Brain microvascular endothelial cell (primary cell): ENCODE measurements around the gene ATP5F1E.

Source experiments
- DNase-seq: peaks from one replicate; pipeline ENCODE4 v3.0.0-alpha.2; 2020
- H3K27ac ChIP-seq: fragments of 250-450 bp; sonication (Bioruptor Pico); 2 replicates; pipeline ENCODE4 v1.5.1; 2020; ENCODE audit warnings: mild to moderate bottlenecking, moderate library complexity
- H3K27me3 ChIP-seq: fragments of 250-450 bp; sonication (Bioruptor Pico); replicated peaks from 2 replicates; pipeline ENCODE4 v1.5.1; 2020; ENCODE audit warnings: mild to moderate bottlenecking
- H3K36me3 ChIP-seq: fragments of 250-450 bp; sonication (Bioruptor Pico); replicated peaks from 2 replicates; pipeline ENCODE4 v1.5.1; 2020; ENCODE audit warnings: mild to moderate bottlenecking
- H3K4me3 ChIP-seq: 2 replicates; pipeline ENCODE4 v1.5.1; 2011; ENCODE audit warnings: low read depth, mild to moderate bottlenecking, control low read depth, low read length, moderate library complexity
- CTCF ChIP-seq: IDR thresholded peaks from 2 replicates; pipeline ENCODE4 v1.5.1; 2011; ENCODE audit warnings: low read depth, mild to moderate bottlenecking, moderate library complexity, low read length, control low read depth, inconsistent platforms; ENCODE audit errors: missing control alignments
- in situ Hi-C: cut with HindIII; loops from 2 replicates; pipeline ENCODE4 v1.10.0; 2017; ENCODE audit warnings: low sequenced_read_pairs, low pct_ligation_motif_present

Gene ATP5F1E

GRCh38 chr20:59048681-59049030 lies 16.5 kb upstream of the ATP5F1E start:
- no peak for TF ChIP-seq CTCF
- in situ Hi-C loops: no loop called here
- H3K36me3 ChIP-seq: no peaks in the 10 kb centered on the region
- H3K4me3 ChIP-seq: no peak overlapping the region
- H3K27ac ChIP-seq: no peak overlapping the region
- no peak for DNase-seq
- peaks cover 5% of the 10 kb centered on the region for H3K27me3 ChIP-seq

GRCh38 chr20:59047938-59048680 lies 16.0 kb upstream of the ATP5F1E start:
- DNase-seq: peak; percentile 18
- no peak for TF ChIP-seq CTCF
- in situ Hi-C loops: no loop called here
- Histone ChIP-seq H3K27me3 (peaks cover 5% of the 10 kb centered on the region), H3K4me3 (no peak overlapping the region), H3K36me3 (no peaks in the 10 kb centered on the region), H3K27ac (no peak overlapping the region)

GRCh38 chr20:59046862-59047261 lies 14.7 kb upstream of the ATP5F1E start:
- H3K36me3 ChIP-seq: no peaks in the 10 kb centered on the region
- TF ChIP-seq CTCF: no peak
- DNase-seq: no peak
- peaks cover 4% of the 10 kb centered on the region for H3K27me3 ChIP-seq
- no peak overlapping the region for H3K4me3 ChIP-seq
- no peak overlapping the region for H3K27ac ChIP-seq
- in situ Hi-C loops: no loop called here

- no peak for DNase-seq
- H3K4me3 ChIP-seq: no peak overlapping the region
- no peaks in the 10 kb centered on the region for H3K27me3 ChIP-seq
- H3K27ac ChIP-seq: no peak overlapping the region
- H3K36me3 ChIP-seq: no peaks in the 10 kb centered on the region
- in situ Hi-C loops: no loop called here
- no peak for TF ChIP-seq CTCF
These were observed 12.7 kb upstream of the ATP5F1E start for GRCh38 chr20:59044796-59045195.

- no peaks in the 10 kb centered on the region for H3K27me3 ChIP-seq
- H3K27ac ChIP-seq: no peak overlapping the region
- H3K36me3 ChIP-seq: no peaks in the 10 kb centered on the region
- no peak for TF ChIP-seq CTCF
- in situ Hi-C loops: no loop called here
- H3K4me3 ChIP-seq: no peak overlapping the region
- DNase-seq: no peak
These were observed 12.2 kb upstream of the ATP5F1E start for GRCh38 chr20:59044295-59044694.

- Histone ChIP-seq H3K27ac (no peak overlapping the region), H3K27me3 (no peaks in the 10 kb centered on the region), H3K36me3 (no peaks in the 10 kb centered on the region), H3K4me3 (no peak overlapping the region)
- DNase-seq: no peak
- no peak for TF ChIP-seq CTCF
- in situ Hi-C loops: no loop called here
These were observed 11.6 kb upstream of the ATP5F1E start for GRCh38 chr20:59043698-59044097.
